Testis (tissue), 2 donors: ENCODE measurements around the gene SSNA1.

Source experiments
- POLR2A ChIP-seq: fragments of 450-650 bp; IDR thresholded peaks from one replicate; pipeline ENCODE4 v1.6.1; 2017; ENCODE audit warnings: antibody characterized with exemption, mild to moderate bottlenecking, moderate library complexity
- TF ChIP-seq, protein P1 (sequence below), 3 experiments: fragments of 450-650 bp in 2 of 3; fragments of 200-600 bp in 1 of 3; sonication (generic) in 1 of 3; IDR thresholded peaks; one replicate each; pipeline ENCODE4 v1.5.1; 2016 to 2019; ENCODE audit warnings: antibody characterized with exemption in 3 of 3, mild to moderate bottlenecking in 2 of 3, moderate library complexity in 1 of 3

DNA sequence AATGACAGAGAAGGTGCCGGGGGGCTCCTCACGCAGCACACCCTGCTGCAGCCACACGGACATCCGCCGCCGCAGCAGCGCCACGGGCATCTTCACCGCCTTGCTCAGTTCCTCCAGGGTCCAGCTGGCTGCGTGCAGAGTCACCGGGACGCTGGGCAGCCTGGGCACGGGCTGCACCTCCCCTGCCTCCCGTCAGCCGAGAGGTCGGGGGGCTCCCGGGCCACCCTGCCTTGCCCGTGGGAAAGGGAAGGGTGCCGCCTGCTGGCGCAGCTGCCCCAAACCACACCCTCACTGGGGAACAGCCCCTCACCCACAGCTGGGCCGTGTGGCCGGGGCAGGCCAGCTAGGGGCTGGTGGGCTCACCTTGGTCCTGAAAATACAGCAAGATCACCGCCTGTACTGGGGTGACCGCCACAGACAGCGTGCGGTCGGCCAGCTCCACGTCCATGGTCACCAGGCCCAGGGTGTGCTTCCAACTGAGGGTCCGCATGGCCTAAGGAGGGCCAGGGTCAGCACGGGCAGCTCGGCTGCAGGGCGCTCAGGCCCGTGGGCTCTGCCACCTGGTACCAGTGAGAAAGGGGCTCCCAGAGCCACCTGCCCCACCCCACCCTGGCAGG, 13.0 kb upstream of the SSNA1 start:
- TF ChIP-seq, protein P1, sequence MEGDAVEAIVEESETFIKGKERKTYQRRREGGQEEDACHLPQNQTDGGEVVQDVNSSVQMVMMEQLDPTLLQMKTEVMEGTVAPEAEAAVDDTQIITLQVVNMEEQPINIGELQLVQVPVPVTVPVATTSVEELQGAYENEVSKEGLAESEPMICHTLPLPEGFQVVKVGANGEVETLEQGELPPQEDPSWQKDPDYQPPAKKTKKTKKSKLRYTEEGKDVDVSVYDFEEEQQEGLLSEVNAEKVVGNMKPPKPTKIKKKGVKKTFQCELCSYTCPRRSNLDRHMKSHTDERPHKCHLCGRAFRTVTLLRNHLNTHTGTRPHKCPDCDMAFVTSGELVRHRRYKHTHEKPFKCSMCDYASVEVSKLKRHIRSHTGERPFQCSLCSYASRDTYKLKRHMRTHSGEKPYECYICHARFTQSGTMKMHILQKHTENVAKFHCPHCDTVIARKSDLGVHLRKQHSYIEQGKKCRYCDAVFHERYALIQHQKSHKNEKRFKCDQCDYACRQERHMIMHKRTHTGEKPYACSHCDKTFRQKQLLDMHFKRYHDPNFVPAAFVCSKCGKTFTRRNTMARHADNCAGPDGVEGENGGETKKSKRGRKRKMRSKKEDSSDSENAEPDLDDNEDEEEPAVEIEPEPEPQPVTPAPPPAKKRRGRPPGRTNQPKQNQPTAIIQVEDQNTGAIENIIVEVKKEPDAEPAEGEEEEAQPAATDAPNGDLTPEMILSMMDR (IDR thresholded peaks at IDR 0.05) = no peak
- TF ChIP-seq POLR2A = no peak
